Upper lobe of left lung (tissue), 6 donors: ENCODE measurements around the gene KRT33A. TPM values are rescaled to one million over a fixed set of nuclear protein-coding genes. Genes with fewer than 3 reads are reported as not detected.

Experiments
- ATAC-seq, 2 donors: fragments of 200-7000 bp; cut with Tn5 transposase; one replicate each; pipeline ENCODE4 v1.9.1; 2022; ENCODE audit warnings: mild to moderate bottlenecking in 2 of 2, moderate library complexity in 2 of 2; ENCODE audit not compliant: low FRiP score in 2 of 2
- DNase-seq, 2 donors: peaks; one replicate each; pipeline ENCODE4 v3.0.0-alpha.2; 2019 to 2020
- H3K27ac ChIP-seq, 4 donors: fragments of 200-600 bp; sonication (generic); one replicate each; pipeline ENCODE4 v1.5.1; 2016 to 2019
- H3K27me3 ChIP-seq, 4 donors: fragments of 200-600 bp; sonication (generic); one replicate each; pipeline ENCODE4 v1.5.1; 2017 to 2019
- H3K36me3 ChIP-seq, 4 donors: fragments of 200-600 bp; sonication (generic); one replicate each; pipeline ENCODE4 v1.5.1; 2016 to 2019
- H3K4me1 ChIP-seq, 4 donors: fragments of 200-600 bp; sonication (generic); one replicate each; pipeline ENCODE4 v1.5.1; 2018 to 2019
- H3K4me3 ChIP-seq, 4 donors: fragments of 200-600 bp; sonication (generic); one replicate each; pipeline ENCODE4 v1.5.1; 2017 to 2019; ENCODE audit warnings: mild to moderate bottlenecking in 2 of 4, moderate library complexity in 1 of 4
- H3K9me3 ChIP-seq, 4 donors: fragments of 200-600 bp; sonication (generic); one replicate each; pipeline ENCODE4 v1.5.1; 2018 to 2019
- EP300 ChIP-seq, 4 donors: sonication (generic); formaldehyde crosslinking; IDR thresholded peaks; one replicate each; pipeline ENCODE4 v1.5.1; 2017; ENCODE audit warnings: antibody characterized with exemption in 4 of 4, control low read depth in 2 of 4
- POLR2A ChIP-seq, 4 donors: fragments of 450-650 bp; IDR thresholded peaks; one replicate each; pipeline ENCODE4 v1.5.1; 2016 to 2017; ENCODE audit warnings: antibody characterized with exemption in 4 of 4, mild to moderate bottlenecking in 2 of 4
- POLR2AphosphoS5 ChIP-seq, 2 donors: sonication (generic); formaldehyde crosslinking; IDR thresholded peaks; one replicate each; pipeline ENCODE4 v1.5.1; 2017; ENCODE audit warnings: antibody characterized with exemption in 2 of 2
- WGBS, 2 donors: methylation state at CpG; one replicate each; pipeline ENCODE4 v1.1.5; 2017 to 2018; 5-methylcytosine and 5-hydroxymethylcytosine counted together
- total RNA-seq, 6 donors: library from RNA; depleted of rRNA in 4 of 6; stranded (reverse); fragments of >200 nt in 4 of 6; gene quantifications; one replicate each; pipeline versions ENCODE4 v1.1.0 to v1.2.1, GENCODE V29; 2016 to 2021
- TF ChIP-seq, protein P1 (sequence below), 6 experiments: fragments of 450-650 bp in 4 of 6; fragments of 200-600 bp in 2 of 6; sonication (generic) in 2 of 6; IDR thresholded peaks; one replicate each; pipeline ENCODE4 v1.5.1; 2016 to 2019; ENCODE audit warnings: antibody characterized with exemption in 6 of 6
- donor health status: DM: no; HTN: no; CAD: no; lungs with moderate emphysema.
- donor health status: DM: no; HTN: yes; CAD: no; lungs with severe emphysema.

Gene KRT33A
- total RNA-seq, 6 donors from 2014 or later = not detected

GRCh38 chr17:41298458-41299135 lies 52.0 kb downstream of the KRT33A start:
- peak in 1 of 2 donors; percentile 50 for DNase-seq
- Histone ChIP-seq H3K27me3 (no peaks in the 10 kb centered on the region), H3K27ac (no peak overlapping the region), H3K4me3 (no peak overlapping the region), H3K9me3 (no peaks in the 10 kb centered on the region), H3K4me1 (no peaks in the 10 kb centered on the region), H3K36me3 (no peaks in the 10 kb centered on the region)
- 90 to 93% methylated on average over 20 of the region's 20 CpGs for WGBS, 2 donors
- TF ChIP-seq, protein P1, sequence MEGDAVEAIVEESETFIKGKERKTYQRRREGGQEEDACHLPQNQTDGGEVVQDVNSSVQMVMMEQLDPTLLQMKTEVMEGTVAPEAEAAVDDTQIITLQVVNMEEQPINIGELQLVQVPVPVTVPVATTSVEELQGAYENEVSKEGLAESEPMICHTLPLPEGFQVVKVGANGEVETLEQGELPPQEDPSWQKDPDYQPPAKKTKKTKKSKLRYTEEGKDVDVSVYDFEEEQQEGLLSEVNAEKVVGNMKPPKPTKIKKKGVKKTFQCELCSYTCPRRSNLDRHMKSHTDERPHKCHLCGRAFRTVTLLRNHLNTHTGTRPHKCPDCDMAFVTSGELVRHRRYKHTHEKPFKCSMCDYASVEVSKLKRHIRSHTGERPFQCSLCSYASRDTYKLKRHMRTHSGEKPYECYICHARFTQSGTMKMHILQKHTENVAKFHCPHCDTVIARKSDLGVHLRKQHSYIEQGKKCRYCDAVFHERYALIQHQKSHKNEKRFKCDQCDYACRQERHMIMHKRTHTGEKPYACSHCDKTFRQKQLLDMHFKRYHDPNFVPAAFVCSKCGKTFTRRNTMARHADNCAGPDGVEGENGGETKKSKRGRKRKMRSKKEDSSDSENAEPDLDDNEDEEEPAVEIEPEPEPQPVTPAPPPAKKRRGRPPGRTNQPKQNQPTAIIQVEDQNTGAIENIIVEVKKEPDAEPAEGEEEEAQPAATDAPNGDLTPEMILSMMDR (IDR thresholded peaks at IDR 0.05) = no peak
- TF ChIP-seq POLR2A (IDR thresholded peaks at IDR 0.05) (no peak), POLR2AphosphoS5 (IDR thresholded peaks at IDR 0.05) (no peak), EP300 (IDR thresholded peaks at IDR 0.05) (no peak)
- ATAC-seq = no peak

GRCh38 chr17:41296846-41297245 lies 53.8 kb downstream of the KRT33A start:
- Histone ChIP-seq H3K27ac (no peak overlapping the region), H3K9me3 (no peaks in the 10 kb centered on the region), H3K4me3 (no peak overlapping the region), H3K36me3 (no peaks in the 10 kb centered on the region), H3K4me1 (no peaks in the 10 kb centered on the region), H3K27me3 (no peaks in the 10 kb centered on the region)
- WGBS, 2 donors = 53 to 70% methylated on average over 1 of the region's 1 CpG
- ATAC-seq (no peak), DNase-seq (no peak)
- TF ChIP-seq, protein P1 (IDR thresholded peaks at IDR 0.05) = no peak
- TF ChIP-seq POLR2AphosphoS5 (IDR thresholded peaks at IDR 0.05) = no peak
- TF ChIP-seq EP300 (IDR thresholded peaks at IDR 0.05) = no peak
- TF ChIP-seq POLR2A (IDR thresholded peaks at IDR 0.05) = no peak

Other genes with a start within 250 kb of the KRT33A start
- gene KRTAP4-16, start 248.6 kb downstream of the KRT33A start, total RNA-seq = not detected
- not detected for gene KRTAP4-9, start 245.4 kb downstream of the KRT33A start, total RNA-seq
- not detected for gene KRTAP4-11, start 232.5 kb downstream of the KRT33A start, total RNA-seq
- gene KRTAP4-12, start 226.6 kb downstream of the KRT33A start, total RNA-seq = not detected
- gene KRTAP4-6, start 210.3 kb downstream of the KRT33A start, total RNA-seq = not detected
- not detected for gene KRTAP4-5, start 201.0 kb downstream of the KRT33A start, total RNA-seq
- gene KRTAP4-4, start 190.1 kb downstream of the KRT33A start, total RNA-seq = not detected
- not detected for gene KRTAP4-3, start 182.6 kb downstream of the KRT33A start, total RNA-seq
- gene KRTAP4-2, start 172.6 kb downstream of the KRT33A start, total RNA-seq = not detected
- not detected for gene KRTAP4-1, start 165.9 kb downstream of the KRT33A start, total RNA-seq
- not detected for gene KRTAP9-1, start 160.9 kb downstream of the KRT33A start, total RNA-seq
- not detected for gene KRTAP9-2, start 124.2 kb downstream of the KRT33A start, total RNA-seq
- not detected for gene KRTAP9-3, start 118.4 kb downstream of the KRT33A start, total RNA-seq
- not detected for gene KRTAP9-8, start 112.8 kb downstream of the KRT33A start, total RNA-seq
- gene KRTAP9-4, start 101.1 kb downstream of the KRT33A start, total RNA-seq = not detected
- gene KRTAP9-9, start 95.4 kb downstream of the KRT33A start, total RNA-seq = not detected
- gene KRTAP9-6, start 85.5 kb downstream of the KRT33A start, total RNA-seq = not detected
- gene KRTAP9-7, start 75.1 kb downstream of the KRT33A start, total RNA-seq = not detected
- not detected for gene KRTAP29-1, start 48.0 kb downstream of the KRT33A start, total RNA-seq
- gene KRTAP16-1, start 41.5 kb downstream of the KRT33A start, total RNA-seq = not detected
- not detected for gene KRTAP17-1, start 35.1 kb downstream of the KRT33A start, total RNA-seq
- gene KRT33B, start 19.0 kb upstream of the KRT33A start, total RNA-seq = not detected
- gene KRT34, start 31.5 kb upstream of the KRT33A start, total RNA-seq = not detected
- not detected for gene KRT31, start 46.8 kb upstream of the KRT33A start, total RNA-seq
- not detected for gene KRT37, start 73.8 kb upstream of the KRT33A start, total RNA-seq
- gene KRT38, start 90.2 kb upstream of the KRT33A start, total RNA-seq = not detected
- gene KRT32, start 116.6 kb upstream of the KRT33A start, total RNA-seq = not detected
- not detected for gene KRT35, start 130.3 kb upstream of the KRT33A start, total RNA-seq
- not detected for gene KRT36, start 139.1 kb upstream of the KRT33A start, total RNA-seq
- 10 to 100 TPM in 1 of 6 donors, 1 to 10 TPM in 5; 1.0 to 12.1 (median 7.2) TPM for gene KRT13, start 154.8 kb upstream of the KRT33A start, total RNA-seq
- gene KRT15, start 168.1 kb upstream of the KRT33A start, total RNA-seq = 10 to 100 TPM; 10.5 to 57.9 (median 19.2) TPM
- 1,000 to 10,000 TPM in 1 of 6 donors, 100 to 1,000 TPM in 5; 235 to 1,101 (median 666) TPM for gene KRT19, start 177.5 kb upstream of the KRT33A start, total RNA-seq
- gene KRT9, start 221.2 kb upstream of the KRT33A start, total RNA-seq = not detected
- gene KRT14, start 236.1 kb upstream of the KRT33A start, total RNA-seq = not detected